NCI-H146 treated with DMSO at 0.1 percent for 48 hours (cell line): ENCODE results near the gene GAA.
"Not testable (repeated sequence)": the region's sequence is repeated elsewhere in the genome, so short reads cannot be mapped to it uniquely, and the experiment has no call there.

ENCODE experiments used
- DNase-seq: peaks from one replicate; lab custom pipeline; 2025; ENCODE audit not compliant: unreplicated experiment; lab: John Stamatoyannopoulos, UW

GAA gene

DNA sequence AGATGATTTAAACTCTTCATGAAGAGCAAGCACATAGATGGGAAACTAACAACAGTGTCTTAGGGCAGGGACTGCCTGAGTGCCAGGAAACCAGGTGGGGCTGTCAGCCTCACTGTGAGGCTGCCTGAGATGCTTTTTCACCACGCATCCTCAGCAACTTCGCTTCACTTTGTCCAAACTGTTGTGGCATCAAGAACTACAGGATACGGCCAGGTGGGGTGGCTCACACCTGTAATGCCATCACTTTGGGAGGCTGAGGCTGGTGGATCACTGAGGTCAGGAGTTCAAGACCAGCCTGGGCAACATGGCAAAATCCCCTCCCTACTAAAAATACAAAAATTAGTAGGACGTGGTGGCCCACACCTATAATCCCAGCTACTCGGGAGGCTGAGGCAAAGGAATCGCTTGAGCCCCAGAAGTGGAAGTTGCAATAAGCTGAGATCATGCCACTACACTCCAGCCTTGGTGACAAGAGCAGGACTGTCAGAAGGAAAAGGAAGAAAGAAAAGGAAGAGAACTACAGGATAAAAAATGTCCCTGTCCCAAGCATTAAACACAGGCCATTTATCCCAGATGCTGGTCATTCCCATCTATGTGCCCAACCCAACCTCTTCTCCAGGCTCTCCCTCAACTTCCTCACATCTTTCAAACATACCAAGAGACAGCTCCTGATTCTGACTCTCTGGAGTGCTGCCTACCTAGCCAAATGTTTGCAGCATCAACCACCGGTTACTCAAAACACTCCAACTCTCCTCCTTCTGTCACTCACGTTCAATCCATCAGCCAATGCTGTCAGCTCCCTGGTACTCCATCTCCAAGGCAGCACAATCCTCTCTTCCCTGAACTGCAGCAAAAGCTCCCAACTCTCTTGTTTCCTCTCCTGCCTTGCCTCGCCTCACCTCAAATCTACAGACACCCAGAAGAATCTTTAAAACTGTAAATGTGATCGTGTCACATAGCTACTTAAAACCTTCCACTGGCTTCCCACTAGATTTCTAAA lies 44.0 kb downstream of the GAA start:
- no peak for DNase-seq

DNA sequence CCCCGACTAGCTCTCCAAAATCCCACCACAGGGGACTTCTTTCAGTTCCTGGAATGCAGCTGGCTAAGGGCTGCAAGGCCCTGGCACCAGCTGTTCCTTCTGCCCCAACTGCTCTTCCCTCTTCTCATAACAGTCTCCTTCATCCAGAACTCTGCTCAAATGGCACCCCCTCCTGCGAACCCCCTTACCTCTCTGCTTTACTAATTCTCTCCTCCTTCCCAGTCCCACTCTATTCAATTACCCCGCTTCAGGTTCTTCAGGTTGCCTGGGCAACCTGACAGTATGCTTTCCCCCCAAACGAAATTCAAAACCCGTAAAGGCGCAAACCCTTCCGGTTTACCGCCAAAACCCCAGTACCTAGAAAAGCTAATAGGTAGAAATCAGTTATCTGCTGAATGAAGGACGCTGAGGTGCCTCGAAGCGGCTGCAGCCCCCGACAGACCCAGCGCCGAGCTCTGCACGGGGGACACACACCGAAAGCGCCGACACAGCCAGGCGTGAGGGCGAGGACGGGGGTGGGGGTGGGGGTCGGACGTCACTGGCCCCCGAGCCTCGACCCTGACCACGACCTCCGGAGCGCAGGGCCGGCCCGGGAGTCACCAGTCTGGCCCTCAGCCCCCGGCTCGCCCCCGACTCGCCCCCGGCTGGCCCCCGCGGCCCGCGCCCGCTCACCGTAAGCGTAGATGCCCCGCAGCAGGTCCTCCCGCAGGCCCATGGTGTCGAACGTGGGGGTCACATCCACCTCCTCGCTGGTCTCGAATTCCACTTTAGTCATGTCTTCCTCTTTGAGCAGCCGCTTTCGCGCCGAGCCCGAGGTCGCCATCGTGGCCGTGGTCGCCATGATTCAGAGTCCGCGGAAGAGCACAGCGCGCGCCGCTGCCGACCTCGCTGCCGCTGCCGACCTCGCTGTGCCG lies 45.0 kb downstream of the GAA start:
- peak; percentile 27 for DNase-seq

DNA sequence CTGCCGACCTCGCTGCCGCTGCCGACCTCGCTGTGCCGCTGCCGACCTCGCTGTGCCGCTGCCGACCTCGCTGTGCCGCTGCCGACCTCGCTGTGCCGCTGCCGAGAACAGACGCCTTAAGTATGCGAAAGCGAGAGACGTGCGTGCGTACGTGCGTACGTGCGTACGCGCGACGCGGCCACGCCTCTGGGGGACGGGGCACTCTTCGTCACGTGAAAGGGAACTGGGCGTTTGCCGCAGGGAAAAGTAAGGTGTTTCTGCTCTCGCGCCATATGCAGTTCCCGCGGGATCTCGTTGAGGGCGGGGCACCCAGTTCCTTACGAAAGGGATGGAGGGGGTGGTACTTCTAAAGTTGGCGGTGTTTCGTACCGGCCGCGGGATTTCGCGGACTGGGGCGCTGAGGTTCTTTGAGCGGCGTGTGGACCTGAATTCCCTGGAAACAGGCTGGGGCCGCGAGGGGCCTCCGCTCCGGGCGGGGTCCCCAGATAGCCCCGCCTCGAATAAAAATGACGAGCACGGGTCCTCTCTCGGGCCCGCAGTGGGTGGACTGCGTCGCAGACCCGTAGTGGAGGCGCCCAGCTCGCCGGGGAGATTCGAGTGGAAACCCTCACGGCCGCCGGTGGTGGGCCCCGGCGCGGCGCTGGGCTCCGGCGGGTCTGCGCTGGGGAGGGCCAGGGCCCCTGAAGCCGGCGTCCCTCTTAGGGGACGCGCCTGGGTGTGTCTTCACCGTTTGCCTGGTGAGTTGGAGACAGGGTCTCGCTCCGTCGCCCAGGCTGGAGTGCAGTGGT lies 45.8 kb downstream of the GAA start, which contains the start of gene EIF4A3:
Gene EIF4A3, minus strand, starts transcription at position 94 of the 788 bp plus-strand sequence. CDS start 167 bp downstream, outside the sequence.
- peak; percentile 94 for DNase-seq

DNA sequence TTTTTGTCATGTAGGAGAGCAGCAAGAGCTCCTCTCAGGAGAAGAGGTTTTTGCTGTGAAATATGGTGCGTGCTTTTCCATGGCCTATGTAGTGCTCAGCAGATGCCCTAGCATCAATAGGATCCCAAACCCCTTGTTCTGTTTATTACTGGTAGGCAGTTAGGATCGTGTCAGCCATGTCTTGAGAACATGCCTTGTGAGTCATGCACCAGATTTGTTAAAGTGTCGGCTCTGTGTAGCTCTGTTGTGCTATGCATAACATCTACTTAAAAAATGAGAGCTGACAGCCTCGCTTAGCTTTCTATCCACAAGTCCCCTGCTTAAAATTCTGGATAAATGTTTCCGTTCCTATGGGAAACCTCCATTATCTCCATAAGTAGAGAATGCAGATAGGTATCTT lies 50.0 kb downstream of the GAA start:
- no peak for DNase-seq

DNA sequence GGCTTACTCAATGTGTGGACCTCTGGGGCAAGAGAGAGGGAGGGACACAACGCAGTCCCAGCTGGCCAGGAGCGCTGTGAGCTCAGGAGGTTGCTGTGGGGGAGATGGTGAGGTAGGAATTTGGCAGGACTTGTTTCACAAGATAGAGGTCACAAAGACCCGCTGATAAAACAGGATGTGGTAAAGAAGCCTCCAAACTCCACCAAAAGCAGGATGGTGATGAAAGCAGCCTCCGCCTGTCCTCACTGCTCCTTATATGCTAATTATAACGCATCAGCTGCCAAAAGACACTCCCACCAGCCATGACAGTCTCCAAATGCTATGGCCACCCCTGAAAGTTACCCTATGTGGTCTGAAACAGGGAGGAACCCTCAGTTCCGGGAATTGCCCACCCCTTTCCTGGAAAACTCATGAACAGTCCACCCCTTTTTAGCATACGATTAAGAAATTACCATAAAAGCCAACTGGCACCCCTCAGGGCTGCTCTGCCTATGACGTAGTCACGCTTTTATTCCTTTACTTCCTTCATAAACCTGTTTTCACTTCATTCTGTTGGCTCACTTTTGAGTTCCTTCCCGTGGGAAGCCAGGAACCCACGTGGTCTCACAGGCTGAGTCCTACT lies 50.8 kb downstream of the GAA start:
- no peak for DNase-seq

DNA sequence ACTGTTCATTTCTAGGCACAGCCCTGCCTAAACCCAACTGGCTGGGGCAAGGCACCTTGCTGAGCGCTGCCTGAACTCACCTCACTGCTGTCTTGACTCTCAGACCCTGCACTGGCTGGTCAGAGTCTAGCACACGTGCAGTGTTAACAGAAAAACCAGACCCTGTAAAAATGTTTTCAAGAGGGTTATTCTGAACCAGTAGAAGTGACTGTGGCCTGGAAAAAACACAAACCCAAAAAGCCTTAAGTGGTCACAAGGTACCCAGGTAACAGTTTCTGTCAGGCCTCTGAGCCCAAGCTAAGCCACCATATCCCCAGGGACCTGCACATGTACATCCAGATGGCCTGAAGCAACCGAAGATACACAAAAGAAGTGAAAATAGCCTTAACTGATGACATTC lies 51.6 kb downstream of the GAA start:
- DNase-seq = no peak

DNA sequence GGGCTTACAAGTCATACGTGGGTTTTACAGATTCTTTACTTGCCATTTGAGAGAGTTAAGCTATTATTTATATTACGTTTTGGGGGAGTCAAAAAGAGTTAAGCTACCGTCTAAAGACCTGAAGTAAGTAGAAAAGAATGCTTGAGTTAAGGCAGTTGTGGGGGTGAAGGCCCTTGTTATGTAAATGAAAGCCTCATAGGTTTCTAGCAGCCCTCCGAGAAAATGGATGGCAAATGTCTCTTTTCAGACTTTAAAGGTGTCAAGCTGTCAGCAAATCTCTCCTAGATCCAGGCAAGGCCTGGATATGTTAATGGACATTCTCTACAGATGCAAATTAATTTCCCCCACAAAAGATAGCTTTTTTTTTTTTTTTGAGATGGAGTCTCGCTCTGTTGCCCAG lies 52.8 kb downstream of the GAA start:
- DNase-seq = no peak

DNA sequence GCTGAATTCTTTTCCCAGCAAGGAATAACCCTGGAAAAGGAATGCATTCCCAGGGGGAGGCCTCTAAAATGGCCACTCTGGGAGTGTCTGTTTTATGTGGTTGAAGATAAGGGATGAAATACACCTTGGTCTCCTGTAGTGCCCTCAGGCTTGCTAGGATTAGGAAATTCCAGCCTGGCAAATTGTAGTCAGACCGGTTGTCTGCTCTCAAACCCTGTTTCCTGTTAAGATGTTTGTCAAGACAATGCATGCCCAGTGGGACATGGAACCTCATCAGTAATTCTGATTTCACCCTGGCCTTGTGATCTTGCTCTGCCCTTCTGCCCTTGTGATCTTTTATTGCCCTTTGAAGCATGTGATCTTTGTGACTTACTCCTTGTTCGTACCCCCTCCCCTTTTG lies 54.2 kb downstream of the GAA start:
- not testable (repeated sequence) for DNase-seq

DNA sequence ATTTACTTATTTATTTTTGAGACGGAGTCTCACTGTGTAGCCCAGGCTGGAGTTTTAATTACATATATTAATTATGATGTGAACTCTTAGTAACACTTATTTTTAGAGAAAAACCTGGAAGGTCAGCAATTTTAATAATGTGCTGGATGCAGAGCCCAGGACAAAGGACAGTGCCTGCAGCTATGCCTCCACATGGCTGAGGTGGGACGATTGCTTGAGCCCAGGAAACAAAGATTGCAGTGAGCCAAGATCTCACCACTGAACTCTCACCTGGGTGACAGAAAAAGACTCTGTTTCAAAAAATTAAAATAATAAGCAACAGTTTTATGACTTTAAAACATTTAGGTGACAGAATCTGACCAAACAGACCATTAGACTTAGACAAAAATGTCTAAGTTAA lies 57.5 kb downstream of the GAA start:
- no peak for DNase-seq

DNA sequence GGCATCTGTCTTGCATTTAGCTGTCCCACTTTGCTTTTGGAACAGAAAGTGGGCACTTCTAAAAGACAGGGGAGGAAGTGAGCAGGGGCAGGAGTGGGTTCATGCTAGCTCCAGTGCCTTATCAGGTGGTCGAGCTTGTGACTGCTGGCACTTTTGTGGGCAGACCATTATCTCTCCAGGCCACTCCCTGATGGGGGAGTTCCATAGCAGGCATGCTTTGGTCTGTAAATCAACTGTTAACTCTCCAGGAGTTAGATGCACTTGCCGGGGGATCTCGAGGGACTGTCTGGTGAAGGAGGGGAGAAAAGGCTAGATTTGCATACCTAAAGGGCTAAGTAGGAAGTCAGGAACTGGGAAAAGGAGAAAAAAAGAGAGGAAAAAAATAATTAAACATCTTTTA lies 59.2 kb downstream of the GAA start:
- DNase-seq = no peak

DNA sequence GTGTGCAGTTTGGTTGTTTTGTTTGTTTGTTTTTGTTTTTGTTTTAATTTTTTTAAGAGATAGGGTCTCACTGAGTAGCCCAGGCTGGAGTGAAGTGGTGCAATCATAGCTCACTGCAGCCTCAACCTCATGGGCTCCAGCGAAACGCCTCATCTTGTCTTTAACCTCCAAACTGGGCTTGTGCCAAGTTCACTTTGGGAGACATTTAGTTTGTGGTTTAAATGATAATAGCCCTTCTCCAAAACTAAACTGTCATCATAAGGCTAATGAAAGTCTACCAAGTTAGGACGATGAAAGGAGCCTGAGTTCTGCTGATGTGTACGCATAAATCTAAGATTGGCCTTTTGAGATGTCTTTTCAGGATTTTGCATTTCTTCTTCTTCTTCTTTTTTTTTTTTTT lies 62.0 kb downstream of the GAA start:
- no peak for DNase-seq

DNA sequence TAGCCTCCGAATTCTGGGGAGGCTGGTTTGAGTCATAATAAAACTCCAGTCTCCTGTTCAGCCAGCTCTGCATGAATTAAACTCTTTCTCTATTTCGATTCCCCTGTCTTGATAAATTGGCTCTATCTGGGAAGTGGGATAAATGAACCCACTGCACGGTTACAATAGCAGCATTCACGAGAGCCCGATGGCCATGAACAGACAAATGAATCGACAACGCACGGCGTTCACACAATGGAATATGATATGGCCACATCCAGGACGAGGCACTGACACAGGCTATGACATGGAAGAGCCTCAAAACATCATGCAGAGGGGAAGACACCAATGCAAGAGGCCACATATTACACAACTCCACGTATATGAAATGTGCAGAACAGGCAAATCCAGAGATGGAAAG lies 62.8 kb downstream of the GAA start:
- DNase-seq = no peak

DNA sequence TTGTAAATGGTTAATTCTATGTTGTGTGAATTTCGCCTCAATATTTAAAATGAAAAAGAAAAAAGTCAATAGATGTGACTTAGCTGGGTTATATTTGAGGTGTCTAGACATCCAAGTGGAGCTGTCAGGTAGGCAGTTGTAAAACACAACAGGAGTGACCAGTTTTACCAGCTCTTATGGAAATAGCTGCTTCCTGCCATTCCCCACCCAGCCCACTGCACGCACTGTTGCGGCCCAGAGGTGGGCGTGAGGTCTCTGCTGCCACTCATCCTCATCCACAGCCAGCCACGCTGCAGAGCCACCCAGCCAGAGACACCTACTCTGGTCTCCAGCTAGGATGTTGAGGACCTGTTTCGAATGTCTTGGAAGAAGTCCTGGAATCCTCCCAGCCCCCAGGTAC lies 65.1 kb downstream of the GAA start:
- no peak for DNase-seq

DNA sequence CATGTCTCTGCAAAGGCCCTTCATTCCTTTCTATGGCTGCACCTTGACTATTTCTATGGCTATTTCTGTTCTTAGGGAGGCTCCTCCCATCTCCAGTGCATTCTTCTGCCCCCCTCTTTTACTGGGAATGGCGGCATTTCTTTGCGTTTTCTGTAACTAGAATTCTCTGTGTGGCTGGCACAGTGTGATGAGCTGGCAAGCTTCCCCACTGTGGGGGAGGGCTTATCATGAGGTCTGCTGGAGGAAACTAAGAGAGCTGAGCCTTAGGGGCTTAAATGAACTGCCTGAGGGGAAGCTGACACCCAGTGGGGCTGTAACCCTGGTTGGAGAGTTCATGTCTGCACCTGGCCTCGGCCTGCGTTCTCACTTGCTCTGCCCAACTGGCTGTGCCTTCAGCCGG lies 67.0 kb downstream of the GAA start:
- peak; percentile 30 for DNase-seq

DNA sequence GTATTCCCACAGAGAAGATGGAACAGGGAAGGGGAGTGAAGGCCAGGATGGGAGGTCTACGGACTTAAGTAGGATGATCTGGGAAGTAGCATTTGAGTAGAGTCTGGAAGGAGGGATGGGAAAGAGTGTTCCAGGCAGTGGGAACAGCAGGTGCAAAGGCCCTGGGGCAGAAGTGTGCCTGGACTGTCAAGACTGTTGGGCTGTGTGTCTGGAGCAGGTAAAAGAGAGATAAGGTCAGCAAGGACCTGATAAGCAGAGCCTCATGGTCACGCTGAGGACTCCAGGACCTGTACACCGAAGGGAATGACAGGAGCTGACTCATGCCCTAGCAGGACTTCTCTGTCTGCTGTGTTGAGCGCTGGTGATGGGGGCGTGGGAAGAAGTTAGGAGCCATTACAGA lies 67.7 kb downstream of the GAA start:
- no peak for DNase-seq
